NCI-H187 treated with DMSO at 0.1 percent for 48 hours (cell line): ENCODE results near the gene DCDC2.
"Not testable (repeated sequence)": the region's sequence is repeated elsewhere in the genome, so short reads cannot be mapped to it uniquely, and the experiment has no call there.

Experiments used
- DNase-seq: peaks from one replicate; lab custom pipeline; 2025; lab: John Stamatoyannopoulos, UW

Gene DCDC2

GRCh38 chr6:24327756-24328155 is 30.1 kb downstream of the DCDC2 start:
- DNase-seq: no peak

GRCh38 chr6:24325978-24326377 is 31.9 kb downstream of the DCDC2 start:
- DNase-seq: no peak

- DNase-seq: no peak
These were observed 33.2 kb downstream of the DCDC2 start for GRCh38 chr6:24324617-24325016.

GRCh38 chr6:24323632-24324337 is 34.1 kb downstream of the DCDC2 start:
- no peak for DNase-seq

- DNase-seq: no peak
These were observed 34.9 kb downstream of the DCDC2 start for GRCh38 chr6:24322924-24323323.

- not testable (repeated sequence) for DNase-seq
These were observed 35.4 kb downstream of the DCDC2 start for GRCh38 chr6:24322446-24322845.

- DNase-seq: no peak
These were observed 36.2 kb downstream of the DCDC2 start for GRCh38 chr6:24321538-24322162.

GRCh38 chr6:24313251-24314141 is 44.4 kb downstream of the DCDC2 start:
- DNase-seq: no peak

GRCh38 chr6:24311775-24312174 is 46.1 kb downstream of the DCDC2 start:
- not testable (repeated sequence) for DNase-seq

- DNase-seq: no peak
These were observed 50.0 kb downstream of the DCDC2 start for GRCh38 chr6:24307881-24308280.

GRCh38 chr6:24306936-24307335 is 50.9 kb downstream of the DCDC2 start:
- DNase-seq: no peak

GRCh38 chr6:24306038-24306437 is 51.8 kb downstream of the DCDC2 start:
- DNase-seq: no peak

GRCh38 chr6:24296944-24297343 is 60.9 kb downstream of the DCDC2 start:
- no peak for DNase-seq

GRCh38 chr6:24293852-24294251 is 64.0 kb downstream of the DCDC2 start:
- not testable (repeated sequence) for DNase-seq

GRCh38 chr6:24287239-24287638 is 70.6 kb downstream of the DCDC2 start:
- no peak for DNase-seq

- no peak for DNase-seq
These were observed 73.9 kb downstream of the DCDC2 start for GRCh38 chr6:24284006-24284405.

GRCh38 chr6:24283043-24283985 is 74.5 kb downstream of the DCDC2 start:
- peak; percentile 74 for DNase-seq

GRCh38 chr6:24274441-24275083 is 83.3 kb downstream of the DCDC2 start:
- DNase-seq: peak; percentile 25

GRCh38 chr6:24273096-24273870 is 84.6 kb downstream of the DCDC2 start:
- DNase-seq: peak; percentile 89

- no peak for DNase-seq
These were observed 85.3 kb downstream of the DCDC2 start for GRCh38 chr6:24272553-24272952.
